Cortex of kidney (tissue), 1 donor: ENCODE measurements around the gene FAM107A.
"Not testable (repeated sequence)": the region's sequence is repeated elsewhere in the genome, so short reads cannot be mapped to it uniquely, and the experiment has no call there.

Source experiments
- DNase-seq: peaks from one replicate; lab custom pipeline; 2025; lab: John Stamatoyannopoulos, UW

The FAM107A gene

GRCh38 chr3:58536501-58537411 lies 40.4 kb downstream of the FAM107A start, which contains the start of gene ACOX2:
ACOX2 (minus strand) TSS chr3:58537190; CDS start chr3:58535106, 2,084 bp downstream.
- no peak for DNase-seq

- no peak for DNase-seq
These were observed 41.4 kb downstream of the FAM107A start for GRCh38 chr3:58535531-58536500.

GRCh38 chr3:58534592-58535494 lies 42.3 kb downstream of the FAM107A start:
- DNase-seq, result no peak

- DNase-seq, result no peak
These were observed 44.4 kb downstream of the FAM107A start for GRCh38 chr3:58532794-58533220.

- no peak for DNase-seq
These were observed 45.2 kb downstream of the FAM107A start for GRCh38 chr3:58531956-58532355.

- DNase-seq, result no peak
These were observed 45.6 kb downstream of the FAM107A start for GRCh38 chr3:58531555-58531954.

- DNase-seq, result no peak
These were observed 46.8 kb downstream of the FAM107A start for GRCh38 chr3:58530354-58530865.

- no peak for DNase-seq
These were observed 47.5 kb downstream of the FAM107A start for GRCh38 chr3:58529516-58530353.

- no peak for DNase-seq
These were observed 48.6 kb downstream of the FAM107A start for GRCh38 chr3:58528629-58529028.

- not testable (repeated sequence) for DNase-seq
These were observed 49.8 kb downstream of the FAM107A start for GRCh38 chr3:58527440-58527839.

GRCh38 chr3:58526515-58526957 lies 50.7 kb downstream of the FAM107A start:
- no peak for DNase-seq

GRCh38 chr3:58524326-58524888 lies 52.8 kb downstream of the FAM107A start:
- DNase-seq, result no peak

GRCh38 chr3:58522759-58523425 lies 54.3 kb downstream of the FAM107A start:
- DNase-seq, result no peak

- no peak for DNase-seq
These were observed 55.1 kb downstream of the FAM107A start for GRCh38 chr3:58521917-58522631.

GRCh38 chr3:58521336-58521670 lies 55.9 kb downstream of the FAM107A start:
- DNase-seq, result no peak

- no peak for DNase-seq
These were observed 56.5 kb downstream of the FAM107A start for GRCh38 chr3:58520403-58521335.

GRCh38 chr3:58519668-58520402 lies 57.4 kb downstream of the FAM107A start:
- DNase-seq, result no peak
